ENCODE results near the gene TUBB1.

TUBB1 gene

DNA sequence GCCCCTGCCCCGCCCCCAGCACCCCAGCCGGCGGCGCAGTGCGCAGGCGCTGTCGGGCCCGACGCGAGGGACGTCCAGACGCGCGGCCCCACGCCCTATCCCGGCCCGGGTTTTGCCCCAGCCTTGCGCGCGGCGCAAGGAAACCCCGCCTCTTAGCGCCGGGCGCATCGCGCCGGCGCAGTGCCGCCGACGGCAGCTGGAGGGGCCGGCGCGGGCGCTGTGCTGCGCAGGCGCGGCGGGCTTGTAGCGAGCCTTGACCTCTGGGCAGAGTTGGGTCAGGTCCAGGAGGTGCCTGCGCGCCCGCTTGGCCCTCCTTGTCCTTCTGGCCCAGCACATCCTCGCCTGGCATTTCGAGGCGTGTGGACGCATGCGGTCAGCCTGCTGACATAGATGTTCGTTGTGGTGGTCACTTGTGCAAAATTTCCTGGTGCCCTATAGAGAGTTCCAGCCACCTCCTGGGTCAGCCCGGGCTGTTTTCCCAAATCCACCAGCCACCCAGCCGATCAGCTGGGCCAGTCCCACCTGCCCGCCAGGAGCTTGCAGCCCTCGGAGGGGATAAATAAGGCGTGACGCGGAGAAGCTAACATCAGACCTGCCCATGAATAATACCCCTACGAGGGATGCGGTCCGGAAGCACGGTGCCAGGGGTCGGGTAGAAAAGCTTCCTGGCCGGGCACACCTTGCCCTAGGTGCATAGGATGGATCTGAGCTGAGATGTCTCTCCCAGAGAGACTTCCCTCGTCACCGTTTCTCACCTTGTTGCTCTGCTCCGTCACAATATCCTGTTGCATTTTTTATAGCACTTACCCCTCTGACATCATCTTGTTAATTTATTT, 23.8 kb downstream of the TUBB1 start:
- peak; percentile 94 for DNase-seq (ENCODE audit: low spot score)

DNA sequence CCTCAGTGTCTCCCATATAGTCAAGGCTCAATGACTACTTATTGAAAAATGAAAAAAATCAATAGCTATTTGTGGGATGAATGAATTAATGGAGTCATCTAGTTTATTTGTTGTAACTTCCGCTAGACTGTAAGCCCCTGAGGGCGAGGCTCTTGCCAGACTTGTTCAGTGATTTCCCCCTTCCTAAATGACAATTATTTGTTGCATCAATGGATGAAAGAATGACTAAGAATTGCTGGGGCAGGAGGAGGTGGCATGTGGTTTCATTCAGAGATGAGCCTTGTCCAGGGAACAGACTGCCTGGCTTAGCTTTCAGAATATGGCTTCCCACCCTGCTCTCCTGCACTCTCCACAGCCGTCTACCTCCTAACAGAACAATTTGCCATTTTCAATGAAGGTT, 24.5 kb downstream of the TUBB1 start:
- DNase-seq (ENCODE audit: low spot score) = peak; percentile 52

DNA sequence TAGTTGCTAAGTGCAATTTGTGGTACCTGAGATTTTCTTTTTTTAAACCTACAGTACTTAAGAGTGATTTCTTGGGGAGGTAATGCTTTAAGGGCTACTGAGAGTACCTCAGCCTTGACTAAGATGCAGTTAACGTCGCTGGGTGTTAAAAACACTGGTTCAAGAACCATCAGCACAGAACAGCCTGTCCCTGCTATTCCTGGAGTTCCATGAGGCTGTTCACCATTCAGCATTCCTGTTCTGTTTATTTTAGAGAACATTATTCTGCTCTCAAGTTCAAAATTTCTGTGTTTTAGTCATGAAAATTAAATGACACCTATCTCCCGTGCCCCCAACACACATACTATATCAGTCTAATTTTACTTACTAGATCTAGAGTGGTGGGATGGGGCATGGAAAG, 25.1 kb downstream of the TUBB1 start:
- no peak for DNase-seq (ENCODE audit: low spot score)

DNA sequence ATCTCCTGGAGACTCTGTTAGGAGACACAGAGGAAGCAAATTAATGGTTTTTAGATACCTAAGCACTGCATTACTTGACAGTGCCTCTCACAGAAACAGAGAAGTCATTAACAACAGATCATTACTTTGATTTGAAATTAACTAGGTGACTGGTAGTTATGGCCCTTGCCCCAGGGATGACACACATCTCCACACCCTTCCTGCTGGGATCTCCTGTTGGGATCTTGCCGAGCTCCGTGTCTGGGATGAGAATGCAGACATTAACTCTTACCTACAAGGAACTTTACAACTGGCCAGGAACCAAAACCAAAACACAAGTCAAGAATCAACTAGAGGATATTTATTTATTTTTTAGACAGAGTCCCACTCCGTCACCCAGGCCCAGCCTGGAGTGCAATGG, 25.6 kb downstream of the TUBB1 start:
- no peak for DNase-seq (ENCODE audit: low spot score)

DNA sequence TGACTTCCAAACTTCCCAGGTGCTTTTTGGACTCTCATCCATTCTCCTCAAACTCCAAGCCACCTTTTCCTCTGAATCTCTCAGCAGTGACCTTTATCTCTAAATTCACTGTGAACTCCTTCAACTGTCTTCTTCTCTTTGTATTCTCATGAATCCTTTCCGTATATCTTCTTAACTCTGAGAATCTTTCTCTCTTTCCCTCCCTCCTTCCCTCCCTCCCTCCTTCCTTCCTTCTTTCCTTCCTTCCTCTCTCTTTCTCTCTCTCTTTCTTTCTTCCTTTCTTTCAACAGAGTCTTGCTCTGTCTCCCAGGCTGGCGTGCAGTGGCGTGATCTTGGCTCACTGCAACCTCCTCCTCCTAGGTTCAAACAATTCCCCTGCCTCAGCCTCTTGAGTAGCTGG, 27.6 kb downstream of the TUBB1 start:
- DNase-seq (ENCODE audit: low spot score) = no peak

DNA sequence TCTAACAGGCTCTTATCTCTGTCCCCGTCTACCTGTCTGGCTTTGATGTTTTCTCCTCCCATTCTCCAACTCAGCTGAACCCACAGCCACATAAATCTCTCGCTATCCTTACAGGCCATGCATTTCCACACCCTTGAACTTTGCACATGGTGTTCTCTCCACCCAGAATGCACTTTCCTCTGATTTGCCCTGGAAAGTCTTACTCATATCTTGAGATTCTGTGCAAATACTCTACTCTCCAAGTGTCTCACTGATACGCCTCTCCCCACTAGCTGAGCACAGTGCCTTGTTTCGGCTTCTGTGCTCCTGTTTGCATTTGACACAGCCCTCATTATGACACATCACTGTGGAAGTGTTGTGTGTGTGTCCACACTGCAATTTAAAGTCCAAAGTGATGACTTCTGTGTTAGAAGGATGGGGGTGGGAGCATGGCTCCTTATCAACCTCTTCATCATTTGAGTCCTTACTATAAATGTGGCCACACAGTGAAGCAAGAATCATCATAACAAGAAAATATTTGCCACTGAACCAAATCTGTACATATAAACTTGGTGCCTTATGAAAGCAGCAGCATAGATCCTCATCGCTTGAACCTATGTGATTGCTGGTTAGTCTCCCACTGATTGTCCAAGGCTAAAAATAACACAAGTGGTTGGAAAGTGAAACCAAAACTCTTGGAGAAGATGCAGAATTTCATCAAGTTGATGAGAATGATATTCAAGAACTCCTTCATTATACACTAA, 28.9 kb downstream of the TUBB1 start:
- DNase-seq (ENCODE audit: low spot score) = peak; percentile 50

DNA sequence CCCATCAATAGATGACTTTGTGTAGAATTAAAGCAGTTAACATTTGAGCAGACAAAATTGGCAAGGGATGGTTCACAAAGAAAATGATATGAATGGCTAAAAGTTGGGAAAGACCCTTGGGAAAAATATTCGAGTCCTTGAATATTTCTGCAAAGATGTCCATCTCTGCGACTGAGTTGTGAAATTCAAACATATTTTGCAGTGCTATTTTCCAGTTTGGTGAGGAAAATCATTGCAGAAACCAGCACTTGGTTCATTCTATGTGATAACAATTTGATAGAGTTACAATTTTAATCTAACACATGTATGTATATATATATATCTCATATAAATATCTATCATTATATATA, 29.4 kb downstream of the TUBB1 start:
- no peak for DNase-seq (ENCODE audit: low spot score)

DNA sequence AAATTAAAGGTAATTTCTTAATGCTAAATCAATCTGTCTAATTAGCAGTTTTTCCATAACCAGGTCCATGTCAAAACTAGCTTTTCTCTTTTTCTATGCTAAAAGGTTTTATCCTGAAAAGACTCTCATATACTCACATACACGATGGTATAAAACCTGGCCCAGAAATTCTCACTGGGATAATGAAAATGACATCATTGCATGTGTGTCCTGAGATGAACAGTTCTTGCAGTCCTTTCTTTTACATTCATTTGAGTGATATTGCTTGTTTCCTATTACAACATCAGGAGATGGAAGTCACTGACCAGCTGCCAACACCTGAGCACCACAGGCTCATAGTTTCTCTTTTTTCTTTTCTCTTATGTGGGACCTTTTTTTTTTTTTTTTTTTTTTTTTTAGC, 31.2 kb downstream of the TUBB1 start:
- DNase-seq (ENCODE audit: low spot score) = no peak

DNA sequence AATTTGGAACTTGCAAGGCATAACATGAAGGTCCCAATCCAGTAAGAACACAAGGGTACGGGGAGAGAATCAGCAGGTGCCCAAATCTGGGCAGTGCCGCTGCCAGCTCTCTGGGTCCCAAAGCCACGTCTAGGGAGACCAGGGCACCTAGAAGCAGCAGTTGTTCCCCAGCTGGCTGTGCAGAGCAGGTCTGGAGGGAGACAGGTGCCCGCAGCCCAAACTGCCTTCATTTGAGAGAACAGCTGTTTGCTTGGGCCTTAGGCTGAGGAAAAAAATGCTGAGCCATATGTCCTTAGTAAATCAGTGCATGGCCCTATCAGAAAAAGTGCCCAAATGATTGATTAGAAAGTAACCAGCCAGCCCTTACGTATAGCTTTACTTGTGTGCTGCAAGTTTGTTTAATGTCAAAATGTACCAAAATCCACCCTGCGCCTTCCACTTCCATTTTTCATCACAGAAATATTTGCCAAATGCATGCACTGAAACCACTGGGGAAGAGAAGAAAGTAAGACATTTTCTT, 32.5 kb downstream of the TUBB1 start:
- DNase-seq (ENCODE audit: low spot score) = no peak

DNA sequence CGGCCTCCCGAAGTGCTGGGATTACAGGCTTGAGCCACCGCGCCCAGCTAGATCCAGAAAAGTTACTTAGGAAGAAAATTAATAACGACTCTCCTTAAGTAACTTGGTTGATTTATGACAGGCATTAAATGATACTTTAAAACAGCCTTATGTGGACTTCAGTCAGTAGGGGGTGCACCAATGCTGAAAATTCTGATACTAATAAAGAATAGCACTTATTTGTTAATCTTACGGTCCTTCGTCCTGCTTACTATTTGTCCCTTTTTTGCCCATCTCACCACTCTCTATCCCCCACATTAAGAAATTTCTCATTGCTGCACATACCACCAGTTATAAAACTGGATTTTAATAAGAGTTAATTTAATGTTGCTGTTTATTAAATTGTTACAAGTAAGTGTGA, 36.1 kb downstream of the TUBB1 start:
- DNase-seq (ENCODE audit: low spot score) = peak; percentile 27

DNA sequence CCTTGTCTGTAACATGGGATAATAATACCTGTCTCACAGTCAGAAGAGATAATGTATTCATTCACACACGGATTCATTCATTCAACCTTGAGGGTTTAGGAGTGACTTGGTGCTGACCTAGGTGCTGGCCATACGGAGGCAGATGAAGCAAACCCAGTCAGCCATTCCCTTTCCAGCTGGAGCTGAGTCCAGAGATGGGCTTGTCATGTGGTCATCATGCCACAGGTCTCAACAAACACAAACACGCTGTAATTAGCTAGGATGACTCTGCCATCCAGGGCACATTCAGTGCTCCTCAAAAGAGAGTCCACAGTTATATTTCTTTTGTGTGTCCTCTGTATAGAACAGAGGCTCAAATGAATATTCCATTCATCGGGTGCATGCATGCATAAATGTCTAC, 42.9 kb downstream of the TUBB1 start:
- no peak for DNase-seq (ENCODE audit: low spot score)

DNA sequence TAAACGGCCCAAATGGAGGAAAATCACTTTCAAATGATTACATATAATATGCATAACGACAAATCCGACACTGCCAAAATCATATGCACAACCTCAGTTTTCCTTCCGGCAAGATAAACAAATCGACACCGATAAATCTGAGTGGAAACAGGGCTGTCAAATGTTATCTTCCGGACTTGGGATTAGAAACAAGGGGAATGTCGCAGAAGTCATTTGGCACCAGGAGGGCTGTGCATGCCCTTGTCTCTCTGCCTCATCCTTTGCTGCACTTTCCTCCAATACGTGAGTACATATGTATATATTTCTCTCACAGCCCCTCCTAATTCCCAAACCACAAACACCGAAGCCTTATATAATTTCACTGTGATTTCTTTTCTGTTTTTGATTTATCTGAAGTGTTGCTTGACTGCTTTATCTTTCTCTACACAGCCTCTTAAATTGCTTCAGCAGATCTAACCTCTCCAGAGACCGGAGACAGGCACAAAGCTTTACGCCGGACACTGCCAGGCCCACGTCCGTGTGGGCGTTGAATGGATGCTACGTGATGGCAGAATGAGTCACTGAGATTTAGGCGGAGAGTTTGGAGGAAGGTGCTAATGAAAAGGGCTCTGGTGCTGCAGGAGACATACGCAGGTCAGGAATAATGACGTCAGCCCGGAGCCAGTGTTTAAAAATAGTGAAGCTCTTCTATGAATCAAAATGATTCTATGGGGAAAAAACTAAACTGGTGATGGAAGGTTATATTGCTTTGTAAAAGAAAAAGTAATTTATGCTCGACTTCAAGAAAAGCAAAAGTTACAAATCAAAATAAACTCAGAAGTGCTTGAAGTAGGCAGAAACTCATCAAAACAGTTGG, 44.4 kb downstream of the TUBB1 start:
- DNase-seq (ENCODE audit: low spot score) = peak; percentile 91

DNA sequence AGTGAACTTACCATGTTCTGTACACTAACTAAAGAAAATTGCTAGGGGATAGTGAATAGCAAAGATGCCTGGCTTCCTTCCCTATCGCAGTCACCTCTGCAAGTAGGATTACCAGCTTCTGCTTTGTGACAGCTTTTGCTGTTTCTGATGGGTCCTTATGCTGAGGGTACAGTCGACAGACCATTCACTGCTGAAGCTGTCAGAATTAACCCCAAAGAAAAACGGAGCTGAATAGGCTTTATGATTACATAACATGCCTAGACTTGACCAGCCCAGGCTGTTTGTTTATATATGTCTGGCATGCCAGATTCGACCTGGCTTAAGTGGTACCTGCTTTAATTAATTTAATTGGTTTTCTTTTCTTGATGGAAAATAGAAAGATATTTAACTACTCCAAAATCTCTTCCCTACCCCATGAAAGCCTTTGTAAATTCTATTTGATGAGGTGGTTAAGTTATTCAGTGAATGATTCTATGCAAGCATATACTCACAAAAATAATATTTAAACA, 45.0 kb downstream of the TUBB1 start:
- no peak for DNase-seq (ENCODE audit: low spot score)

DNA sequence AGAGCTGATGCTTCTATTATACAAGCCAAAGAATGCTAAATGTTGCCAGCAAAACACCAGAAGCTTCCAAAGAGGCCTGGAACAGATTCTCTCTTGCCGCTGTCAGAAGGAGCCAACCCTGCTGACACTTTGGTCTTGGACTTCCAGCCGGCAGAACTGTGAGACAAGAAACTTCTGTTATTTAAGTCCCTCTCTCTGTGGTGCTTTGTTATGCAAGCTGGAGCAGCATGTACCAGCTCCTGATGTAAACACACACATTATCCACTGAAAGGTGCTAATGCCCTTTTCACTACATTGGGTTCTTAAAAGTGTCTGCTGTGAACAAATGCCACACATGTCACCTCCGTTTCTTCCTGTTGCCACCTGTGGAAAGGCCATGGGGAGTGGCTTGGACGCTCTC, 49.3 kb downstream of the TUBB1 start:
- DNase-seq (ENCODE audit: low spot score) = no peak

DNA sequence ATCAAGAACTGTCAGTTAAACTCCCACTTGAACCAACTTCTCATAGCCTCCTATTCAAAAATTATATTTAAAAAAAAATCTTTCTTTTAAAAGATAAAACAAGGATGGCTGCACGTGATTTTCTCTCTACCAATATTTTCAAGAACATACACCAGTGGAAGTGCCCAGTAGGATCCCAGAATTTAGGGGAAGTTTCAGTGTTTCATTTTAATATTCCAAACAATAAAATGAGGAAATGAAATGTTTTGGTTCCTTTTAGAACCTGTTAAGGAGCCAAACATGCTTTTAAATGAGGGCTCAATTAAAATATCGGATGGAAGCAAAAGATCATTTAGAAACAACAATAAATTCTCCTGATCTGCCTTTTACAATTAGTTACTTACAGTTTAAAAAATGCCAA, 49.8 kb downstream of the TUBB1 start:
- no peak for DNase-seq (ENCODE audit: low spot score)

DNA sequence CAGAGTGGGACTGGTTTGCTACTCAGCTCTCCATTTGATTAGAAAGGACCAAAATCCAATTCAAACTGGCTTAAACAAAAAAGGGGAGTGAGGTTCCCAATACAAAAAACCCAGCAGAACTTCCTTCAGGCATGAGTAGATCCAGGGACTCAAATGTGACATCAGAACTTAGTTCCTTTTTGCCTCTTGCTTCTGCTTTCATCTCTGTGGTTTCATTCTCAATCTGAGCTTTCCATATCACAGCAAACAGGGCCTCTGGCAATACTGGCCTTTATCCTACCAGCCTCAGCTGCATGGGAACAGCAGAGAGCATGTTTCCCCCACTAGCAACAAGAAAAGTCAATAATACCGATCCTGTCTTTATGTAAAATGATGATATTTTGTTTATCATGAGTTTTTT, 52.0 kb downstream of the TUBB1 start:
- no peak for DNase-seq (ENCODE audit: low spot score)

DNA sequence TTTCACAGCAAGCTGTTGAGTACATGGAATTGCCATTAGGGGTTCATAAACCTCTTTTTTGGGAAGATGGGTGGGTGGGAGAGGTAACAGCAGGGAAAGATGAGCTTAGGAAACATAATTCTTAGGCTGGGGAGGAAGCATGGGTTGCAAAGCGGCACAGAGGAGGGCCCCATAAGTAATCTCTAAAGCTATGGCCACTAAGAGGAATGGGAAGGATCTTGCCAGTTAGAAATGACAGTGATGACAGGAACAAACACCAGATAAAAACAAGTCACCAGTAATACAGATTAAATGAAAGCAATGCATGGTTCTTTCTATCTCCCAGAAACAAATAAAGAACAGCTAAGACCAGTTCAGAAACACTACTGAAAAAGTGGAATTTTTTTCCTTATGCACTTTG, 54.4 kb downstream of the TUBB1 start:
- no peak for DNase-seq (ENCODE audit: low spot score)

DNA sequence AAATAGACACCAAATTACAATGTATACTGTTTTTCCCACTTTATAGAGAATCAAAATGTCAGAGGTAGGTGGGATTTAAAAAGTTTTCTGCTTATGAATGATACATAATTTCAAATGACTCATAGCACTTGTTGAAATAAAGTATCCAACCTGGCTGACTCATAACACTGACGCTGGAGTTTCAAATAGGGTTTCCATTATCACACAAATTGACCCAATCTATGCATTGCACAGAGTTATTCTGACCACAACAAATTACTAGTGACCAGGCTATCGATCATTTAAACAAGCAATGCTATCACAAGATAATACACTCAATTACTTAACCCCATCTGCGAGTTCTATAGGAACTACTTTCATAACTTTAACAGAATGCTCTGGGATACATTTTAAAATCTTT, 55.2 kb downstream of the TUBB1 start:
- no peak for DNase-seq (ENCODE audit: low spot score)

DNA sequence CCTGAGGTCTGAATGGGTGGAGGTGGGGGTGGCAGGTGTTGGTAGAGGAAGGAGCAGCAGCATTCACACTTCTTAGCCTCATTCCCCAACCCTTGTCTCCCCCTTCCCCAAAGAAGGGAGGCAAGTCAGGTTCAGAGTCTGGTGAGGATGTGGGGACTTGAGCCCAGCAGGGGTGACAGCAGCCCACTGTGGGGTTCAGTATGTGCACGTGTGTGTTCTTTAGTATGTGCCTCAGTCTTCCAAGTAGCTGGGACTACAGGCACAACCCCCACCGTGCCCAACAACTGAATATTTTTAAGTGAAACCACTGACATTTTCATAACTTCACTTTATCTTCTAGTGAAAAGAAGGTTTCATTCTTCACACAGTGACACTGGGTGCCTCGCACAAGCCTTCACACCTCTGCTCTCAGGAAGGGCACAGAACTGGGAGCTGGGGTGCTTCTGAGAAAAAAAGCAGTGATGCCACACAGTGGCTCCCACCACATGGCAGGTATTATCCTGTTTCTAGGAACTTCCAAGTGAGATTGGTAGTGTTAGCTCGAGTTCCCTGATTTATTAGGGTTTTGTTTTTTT, 56.8 kb downstream of the TUBB1 start:
- no peak for DNase-seq (ENCODE audit: low spot score)
